ENCODE measurements around the gene KRTAP10-10. TPM values are rescaled to one million over a fixed set of nuclear protein-coding genes. Genes with fewer than 3 reads are reported as not detected.
"Not testable (repeated sequence)": the region's sequence is repeated elsewhere in the genome, so short reads cannot be mapped to it uniquely, and the experiment has no call there.

The KRTAP10-10 gene
- total RNA-seq, 2 experiments from 2014 or later = not detected

DNA sequence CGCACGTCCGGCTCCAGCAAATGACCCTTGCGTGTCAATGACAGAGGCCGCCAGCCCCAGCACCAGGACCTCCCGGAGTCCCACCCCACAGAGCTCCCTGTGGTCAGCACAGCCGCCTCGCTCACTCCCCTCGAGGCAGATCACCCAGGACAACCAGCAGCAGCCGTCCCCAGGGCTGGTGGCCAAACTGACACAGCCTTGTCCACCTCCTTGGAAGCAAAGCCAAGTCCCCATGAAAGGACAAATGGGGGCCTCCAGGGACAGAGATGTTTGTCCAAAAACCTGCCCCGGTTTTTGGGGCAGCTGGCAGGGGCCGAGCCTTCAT lies 2.1 kb downstream of the KRTAP10-10 start:
- ChIA-PET POLR2A (no interaction called here), CTCF (no interaction called here)
- H3K4me3 Mint-ChIP-seq = no peak overlapping the region
- intact Hi-C loops (cut with micrococcal nuclease) = no loop called here
- H3K36me3 Mint-ChIP-seq (ENCODE audit: low read depth) = no peaks in the 10 kb centered on the region
- ATAC-seq (no peak), DNase-seq (no peak)
- H3K9me3 Mint-ChIP-seq = peaks cover 24% of the 10 kb centered on the region
- no peak overlapping the region for H3K27ac Mint-ChIP-seq
- H3K4me1 Mint-ChIP-seq (ENCODE audit: low read depth) = no peaks in the 10 kb centered on the region
- TF ChIP-seq, protein P1, sequence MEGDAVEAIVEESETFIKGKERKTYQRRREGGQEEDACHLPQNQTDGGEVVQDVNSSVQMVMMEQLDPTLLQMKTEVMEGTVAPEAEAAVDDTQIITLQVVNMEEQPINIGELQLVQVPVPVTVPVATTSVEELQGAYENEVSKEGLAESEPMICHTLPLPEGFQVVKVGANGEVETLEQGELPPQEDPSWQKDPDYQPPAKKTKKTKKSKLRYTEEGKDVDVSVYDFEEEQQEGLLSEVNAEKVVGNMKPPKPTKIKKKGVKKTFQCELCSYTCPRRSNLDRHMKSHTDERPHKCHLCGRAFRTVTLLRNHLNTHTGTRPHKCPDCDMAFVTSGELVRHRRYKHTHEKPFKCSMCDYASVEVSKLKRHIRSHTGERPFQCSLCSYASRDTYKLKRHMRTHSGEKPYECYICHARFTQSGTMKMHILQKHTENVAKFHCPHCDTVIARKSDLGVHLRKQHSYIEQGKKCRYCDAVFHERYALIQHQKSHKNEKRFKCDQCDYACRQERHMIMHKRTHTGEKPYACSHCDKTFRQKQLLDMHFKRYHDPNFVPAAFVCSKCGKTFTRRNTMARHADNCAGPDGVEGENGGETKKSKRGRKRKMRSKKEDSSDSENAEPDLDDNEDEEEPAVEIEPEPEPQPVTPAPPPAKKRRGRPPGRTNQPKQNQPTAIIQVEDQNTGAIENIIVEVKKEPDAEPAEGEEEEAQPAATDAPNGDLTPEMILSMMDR (IDR thresholded peaks at IDR 0.05) = no peak
- no peaks in the 10 kb centered on the region for H3K27me3 Mint-ChIP-seq

DNA sequence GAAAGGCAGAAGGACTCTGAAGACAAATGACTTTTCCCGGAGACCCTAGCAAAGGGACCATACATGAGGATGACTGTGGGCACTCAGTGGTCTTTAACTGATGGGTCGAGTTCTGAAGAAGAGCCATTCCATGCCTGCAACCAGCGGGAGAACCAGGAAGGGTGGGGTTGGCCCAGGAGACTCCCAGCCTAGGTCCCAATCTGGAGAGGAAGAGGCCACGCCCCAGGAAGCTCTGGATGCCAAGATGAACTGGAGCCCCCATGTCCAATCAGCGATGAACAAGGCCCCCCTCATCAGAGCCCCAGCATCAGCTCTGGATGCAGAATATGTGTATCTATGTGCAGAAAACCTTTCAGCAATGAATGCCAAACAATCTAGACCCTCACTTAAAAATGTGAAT lies 3.6 kb downstream of the KRTAP10-10 start:
- DNase-seq = no peak
- H3K36me3 Mint-ChIP-seq (ENCODE audit: low read depth) = no peaks in the 10 kb centered on the region
- no peaks in the 10 kb centered on the region for H3K27me3 Mint-ChIP-seq
- POLR2A ChIA-PET = no interaction called here
- no peak for ATAC-seq
- H3K4me1 Mint-ChIP-seq (ENCODE audit: low read depth) = no peaks in the 10 kb centered on the region
- intact Hi-C loops (cut with micrococcal nuclease) = no loop called here
- CTCF ChIA-PET = no interaction called here
- TF ChIP-seq, protein P1 (IDR thresholded peaks at IDR 0.05) = no peak
- no peak overlapping the region for H3K4me3 Mint-ChIP-seq
- H3K27ac Mint-ChIP-seq = no peak overlapping the region
- peaks cover 34% of the 10 kb centered on the region for H3K9me3 Mint-ChIP-seq

DNA sequence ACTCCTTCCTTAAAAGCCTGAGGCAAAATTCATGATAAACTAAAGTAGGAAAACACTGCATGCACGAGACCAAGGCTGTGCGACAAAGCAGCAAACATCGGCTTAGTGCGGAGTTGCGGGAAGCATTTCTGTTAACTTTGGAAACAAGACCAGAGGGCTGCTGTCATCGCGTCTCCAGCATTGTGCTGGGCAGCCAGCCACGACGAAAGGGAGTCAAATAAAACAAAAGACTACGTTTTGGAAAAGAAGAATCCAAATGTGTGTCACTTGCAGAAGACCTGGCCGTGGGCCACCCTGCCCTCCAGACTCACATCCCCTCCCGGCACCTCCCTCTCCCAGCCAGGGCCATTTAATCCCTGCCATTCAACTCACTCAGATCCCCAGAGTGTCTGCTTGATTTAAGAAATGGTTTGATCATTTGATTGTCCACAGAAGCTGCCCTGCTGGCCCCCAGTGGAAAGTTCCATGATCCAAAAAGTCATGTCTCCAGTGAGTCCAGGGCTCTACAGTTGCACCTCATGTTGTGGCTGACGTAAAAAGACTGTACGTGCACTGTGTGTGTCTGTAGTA lies 6.7 kb downstream of the KRTAP10-10 start:
- intact Hi-C loops (cut with micrococcal nuclease) = no loop called here
- H3K27ac Mint-ChIP-seq = no peak overlapping the region
- TF ChIP-seq, protein P1 (IDR thresholded peaks at IDR 0.05) = no peak
- no peak overlapping the region for H3K4me3 Mint-ChIP-seq
- ChIA-PET POLR2A (no interaction called here), CTCF (no interaction called here)
- ATAC-seq = no peak
- H3K9me3 Mint-ChIP-seq = peaks cover 34% of the 10 kb centered on the region
- no peaks in the 10 kb centered on the region for H3K36me3 Mint-ChIP-seq (ENCODE audit: low read depth)
- peaks cover 6% of the 10 kb centered on the region for H3K4me1 Mint-ChIP-seq (ENCODE audit: low read depth)
- H3K27me3 Mint-ChIP-seq = no peaks in the 10 kb centered on the region
- DNase-seq = no peak

DNA sequence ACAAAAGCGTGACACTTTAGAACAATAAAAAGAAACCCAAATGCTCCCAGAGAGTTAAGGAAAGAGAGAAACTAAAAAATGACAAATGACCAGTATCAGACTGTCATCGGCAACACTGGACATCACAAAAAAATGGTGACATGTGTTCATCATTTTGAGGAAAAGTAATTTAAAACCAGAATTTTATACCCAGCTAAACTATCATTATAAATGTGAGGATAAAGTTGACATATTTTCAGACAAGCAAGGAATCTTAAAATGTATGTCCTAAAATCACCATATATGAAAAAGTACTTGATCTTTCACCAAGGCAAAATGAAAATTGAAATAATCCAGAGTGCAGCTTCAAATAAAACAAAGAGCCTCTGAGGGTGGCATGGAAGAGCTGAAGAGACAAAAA lies 7.7 kb downstream of the KRTAP10-10 start:
- H3K4me1 Mint-ChIP-seq (ENCODE audit: low read depth) = peaks cover 6% of the 10 kb centered on the region
- TF ChIP-seq, protein P1 (IDR thresholded peaks at IDR 0.05) = no peak
- ATAC-seq (no peak), DNase-seq (no peak)
- ChIA-PET CTCF (interaction anchor here (1.0 to 1.2 kb wide), 2 partner anchors 26 to 149 kb away, joined by 3 to 4 read pairs; no protein-coding TSS in a partner anchor), POLR2A (no interaction called here)
- H3K36me3 Mint-ChIP-seq (ENCODE audit: low read depth) = no peaks in the 10 kb centered on the region
- H3K27me3 Mint-ChIP-seq = no peaks in the 10 kb centered on the region
- no peak overlapping the region for H3K4me3 Mint-ChIP-seq
- H3K27ac Mint-ChIP-seq = no peak overlapping the region
- intact Hi-C loops (cut with micrococcal nuclease) = no loop called here
- peaks cover 34% of the 10 kb centered on the region for H3K9me3 Mint-ChIP-seq

DNA sequence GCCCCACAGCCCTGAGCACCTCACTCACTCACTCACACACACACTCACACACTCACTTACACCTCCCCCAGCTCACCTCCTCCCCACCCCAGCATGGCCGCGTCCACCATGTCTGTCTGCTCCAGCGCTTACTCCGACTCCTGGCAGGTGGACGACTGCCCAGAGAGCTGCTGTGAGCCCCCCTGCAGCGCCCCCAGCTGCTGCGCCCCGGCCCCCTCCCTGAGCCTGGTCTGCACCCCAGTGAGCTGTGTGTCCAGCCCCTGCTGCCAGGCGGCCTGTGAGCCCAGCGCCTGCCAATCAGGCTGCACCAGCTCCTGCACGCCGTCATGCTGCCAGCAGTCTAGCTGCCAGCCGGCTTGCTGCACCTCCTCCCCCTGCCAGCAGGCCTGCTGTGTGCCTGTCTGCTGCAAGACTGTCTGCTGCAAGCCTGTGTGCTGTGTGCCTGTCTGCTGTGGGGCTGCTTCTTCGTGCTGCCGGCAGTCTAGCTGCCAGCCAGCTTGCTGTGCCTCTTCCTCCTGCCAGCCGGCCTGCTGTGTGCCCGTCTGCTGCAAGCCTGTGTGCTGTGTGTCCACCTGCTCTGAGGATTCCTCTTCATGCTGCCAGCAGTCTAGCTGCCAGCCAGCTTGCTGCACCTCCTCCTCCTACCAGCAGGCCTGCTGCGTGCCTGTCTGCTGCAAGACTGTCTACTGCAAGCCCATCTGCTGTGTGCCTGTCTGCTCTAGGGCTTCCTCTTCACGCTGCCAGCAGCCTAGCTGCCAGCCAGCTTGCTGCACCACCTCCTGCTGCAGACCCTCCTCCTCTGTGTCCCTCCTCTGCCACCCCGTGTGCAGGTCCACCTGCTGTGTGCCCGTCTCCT lies 9.4 kb downstream of the KRTAP10-10 start, which contains the start of gene KRTAP10-11:
KRTAP10-11 (plus strand) TSS at position 49 of the 856 bp plus-strand sequence; CDS start at position 94, 45 bp downstream.
- DNase-seq; H3K27me3 Mint-ChIP-seq; H3K36me3 Mint-ChIP-seq (ENCODE audit: low read depth); intact Hi-C loops (cut with micrococcal nuclease); H3K27ac Mint-ChIP-seq; ATAC-seq; H3K4me3 Mint-ChIP-seq; H3K4me1 Mint-ChIP-seq (ENCODE audit: low read depth): not testable (repeated sequence)
- ChIA-PET POLR2A (interaction anchor here (0.8 kb wide), 1 partner anchor 27 kb away, joined by 3 read pairs; no protein-coding TSS in a partner anchor), CTCF (interaction anchor here (0.7 to 1.5 kb wide), 5 partner anchors 14 to 97 kb away, joined by 3 to 4 read pairs (median 3); partner anchors contain the start of gene KRTAP12-1)
- H3K9me3 Mint-ChIP-seq = peaks cover 26% of the 10 kb centered on the region

Measured in activated CD8-positive, alpha-beta T cell treated with anti-CD3 and anti-CD28 coated beads for 36 hours (primary cell).